MM.1S (cell line): Measurements from ENCODE around the gene CD84.

Source experiments
- EZH2 ChIP-seq: fragments of 300-600 bp; sonication (generic); optimal IDR thresholded peaks from 2 replicates; pipeline ENCODE3; 2017; ENCODE audit warnings: low read depth, mild to moderate bottlenecking, antibody characterized with exemption, low read length, mixed read lengths
- TF ChIP-seq, protein P1 (sequence below): fragments of 300-600 bp; sonication (generic); IDR thresholded peaks from 2 replicates; pipeline ENCODE4 v1.5.1; 2016; ENCODE audit warnings: antibody characterized with exemption, low read length, mixed read lengths

DNA sequence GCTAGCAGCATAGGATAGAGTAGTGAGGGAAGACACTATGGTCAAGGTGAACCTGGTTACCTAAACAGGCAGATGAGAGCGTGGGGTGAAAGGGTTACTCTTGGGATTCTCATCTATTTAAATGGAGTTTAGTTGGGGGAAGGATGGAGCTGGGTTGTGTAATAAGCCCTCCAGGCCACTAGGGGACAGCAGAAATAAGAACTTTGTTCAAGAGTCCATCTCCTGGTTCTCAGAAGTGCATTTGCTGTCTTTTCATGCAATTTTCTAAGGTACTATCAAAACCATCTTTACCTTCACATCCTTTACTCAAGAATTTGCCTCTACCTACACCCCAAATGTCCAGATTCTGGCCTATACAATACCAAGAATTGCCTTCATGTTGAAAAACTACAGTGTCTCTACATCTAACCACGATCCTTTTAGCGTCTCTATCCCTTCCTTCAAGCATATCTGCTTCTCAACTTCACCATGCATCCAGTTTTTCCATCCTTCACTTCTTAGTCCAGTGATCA lies 39.5 kb upstream of the CD84 start:
- TF ChIP-seq EZH2, result no peak
- TF ChIP-seq, protein P1, sequence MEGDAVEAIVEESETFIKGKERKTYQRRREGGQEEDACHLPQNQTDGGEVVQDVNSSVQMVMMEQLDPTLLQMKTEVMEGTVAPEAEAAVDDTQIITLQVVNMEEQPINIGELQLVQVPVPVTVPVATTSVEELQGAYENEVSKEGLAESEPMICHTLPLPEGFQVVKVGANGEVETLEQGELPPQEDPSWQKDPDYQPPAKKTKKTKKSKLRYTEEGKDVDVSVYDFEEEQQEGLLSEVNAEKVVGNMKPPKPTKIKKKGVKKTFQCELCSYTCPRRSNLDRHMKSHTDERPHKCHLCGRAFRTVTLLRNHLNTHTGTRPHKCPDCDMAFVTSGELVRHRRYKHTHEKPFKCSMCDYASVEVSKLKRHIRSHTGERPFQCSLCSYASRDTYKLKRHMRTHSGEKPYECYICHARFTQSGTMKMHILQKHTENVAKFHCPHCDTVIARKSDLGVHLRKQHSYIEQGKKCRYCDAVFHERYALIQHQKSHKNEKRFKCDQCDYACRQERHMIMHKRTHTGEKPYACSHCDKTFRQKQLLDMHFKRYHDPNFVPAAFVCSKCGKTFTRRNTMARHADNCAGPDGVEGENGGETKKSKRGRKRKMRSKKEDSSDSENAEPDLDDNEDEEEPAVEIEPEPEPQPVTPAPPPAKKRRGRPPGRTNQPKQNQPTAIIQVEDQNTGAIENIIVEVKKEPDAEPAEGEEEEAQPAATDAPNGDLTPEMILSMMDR, result peak; percentile 94
